Esophagus muscularis mucosa (tissue), 4 donors: ENCODE data around the gene PDE1C. TPM values are rescaled to one million over a fixed set of nuclear protein-coding genes. Genes with fewer than 3 reads are reported as not detected.

Source experiments
- DNase-seq: peaks from one replicate; pipeline ENCODE4 v3.0.0-alpha.2; 2017; ENCODE audit errors: extremely low spot score
- H3K27ac ChIP-seq, 4 donors: fragments of 200-600 bp; sonication (generic); replicated peaks in 1 of 4; 1 replicate in 3 of 4; 2 replicates in 1 of 4; pipeline ENCODE4 v1.5.1; 2016 to 2019; ENCODE audit warnings: mild to moderate bottlenecking in 1 of 4
- H3K27me3 ChIP-seq, 4 donors: fragments of 200-600 bp; sonication (generic); one replicate each; pipeline versions ENCODE4 v1.5.1 to v1.6.0; 2016 to 2019
- H3K36me3 ChIP-seq, 4 donors: fragments of 200-600 bp; sonication (generic); one replicate each; pipeline ENCODE4 v1.5.1; 2016 to 2019
- H3K4me1 ChIP-seq, 4 donors: fragments of 200-600 bp; sonication (generic); one replicate each; pipeline ENCODE4 v1.5.1; 2016 to 2019
- H3K4me3 ChIP-seq, 4 donors: fragments of 200-600 bp; sonication (generic); 1 replicate in 2 of 4; 2 replicates in 2 of 4; pipeline ENCODE4 v1.5.1; 2016 to 2019; ENCODE audit warnings: mild to moderate bottlenecking in 4 of 4, moderate library complexity in 1 of 4
- H3K9me3 ChIP-seq, 4 donors: fragments of 200-600 bp; sonication (generic); 1 replicate in 3 of 4; 2 replicates in 1 of 4; pipeline ENCODE4 v1.5.1; 2016 to 2019
- CTCF ChIP-seq, 3 experiments: fragments of 200-600 bp in 2 of 3; fragments of 450-650 bp in 1 of 3; sonication (generic) in 2 of 3; IDR thresholded peaks; one replicate each; pipeline ENCODE4 v1.5.1; 2017 to 2019; ENCODE audit warnings: antibody characterized with exemption in 3 of 3, mild to moderate bottlenecking in 2 of 3, moderate library complexity in 1 of 3
- EP300 ChIP-seq: sonication (generic); formaldehyde crosslinking; IDR thresholded peaks from one replicate; pipeline ENCODE4 v1.6.1; 2017; ENCODE audit warnings: antibody characterized with exemption
- POLR2A ChIP-seq: fragments of 450-650 bp; IDR thresholded peaks from one replicate; pipeline ENCODE4 v1.6.1; 2017; ENCODE audit warnings: antibody characterized with exemption, moderate library complexity, mild to moderate bottlenecking, low read depth
- POLR2AphosphoS5 ChIP-seq, 2 donors: sonication (generic); formaldehyde crosslinking; IDR thresholded peaks; one replicate each; pipeline ENCODE4 v1.6.1; 2017; ENCODE audit warnings: antibody characterized with exemption in 2 of 2
- WGBS: methylation state at CpG from one replicate; pipeline ENCODE4 v1.1.5; 2018; 5-methylcytosine and 5-hydroxymethylcytosine counted together
- intact Hi-C: fragments of 100-400 bp; cut with DNase I; formaldehyde crosslinking; loops from one replicate; pipeline ENCODE4 v1.15.1; 2023
- total RNA-seq, 4 donors: library from RNA; depleted of rRNA; stranded (reverse); fragments of >200 nt; gene quantifications; one replicate each; pipeline versions ENCODE4 v1.1.0 to v1.2.1, GENCODE V29; 2016

Gene PDE1C
- total RNA-seq, 4 donors from 2014 or later, result 13.3 to 25.5 (median 17.3) TPM

DNA sequence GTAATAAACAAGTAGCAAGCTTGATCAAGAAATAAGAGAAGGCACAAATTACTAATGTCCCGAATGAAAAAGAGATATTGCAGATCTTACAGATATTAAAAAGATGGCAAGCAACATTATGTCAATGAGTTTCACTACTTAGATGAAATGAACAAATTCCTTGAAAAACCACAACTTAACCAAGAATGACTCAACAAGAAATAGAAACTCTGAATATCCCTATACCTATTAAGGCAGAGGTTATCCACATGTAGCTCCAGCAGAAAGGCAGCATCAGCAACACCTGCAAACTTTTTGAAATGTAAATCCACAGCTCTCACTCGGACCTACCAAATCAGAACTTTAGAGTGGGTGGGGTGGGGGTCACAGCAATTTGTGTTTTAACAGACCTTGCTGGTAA, 33.6 kb downstream of the PDE1C start:
- no peak for DNase-seq
- intact Hi-C loops, result no loop called here
- Histone ChIP-seq H3K4me1 (peaks cover 8 to 18% (median 15%) of the 10 kb centered on the region in 4 donors), H3K9me3 (no peaks in the 10 kb centered on the region), H3K4me3 (no peak overlapping the region), H3K36me3 (no peaks in the 10 kb centered on the region), H3K27ac (no peak overlapping the region), H3K27me3 (no peaks in the 10 kb centered on the region)
- 65% methylated on average over 2 of the region's 2 CpGs for WGBS
- TF ChIP-seq POLR2AphosphoS5 (IDR thresholded peaks at IDR 0.05) (no peak), POLR2A (no peak), CTCF (IDR thresholded peaks at IDR 0.05) (no peak), EP300 (no peak)

GRCh38 chr7:32034052-32034451, 36.2 kb downstream of the PDE1C start:
- 88% methylated on average over 2 of the region's 2 CpGs for WGBS
- DNase-seq, result no peak
- Histone ChIP-seq H3K27me3 (no peaks in the 10 kb centered on the region), H3K4me1 (peaks cover 0 to 21% (median 4%) of the 10 kb centered on the region in 4 donors), H3K9me3 (no peaks in the 10 kb centered on the region), H3K4me3 (no peak overlapping the region), H3K36me3 (no peaks in the 10 kb centered on the region), H3K27ac (no peak overlapping the region)
- intact Hi-C loops, result no loop called here
- TF ChIP-seq EP300, result no peak
- no peak for TF ChIP-seq CTCF (IDR thresholded peaks at IDR 0.05)
- TF ChIP-seq POLR2AphosphoS5 (IDR thresholded peaks at IDR 0.05), result no peak
- no peak for TF ChIP-seq POLR2A

DNA sequence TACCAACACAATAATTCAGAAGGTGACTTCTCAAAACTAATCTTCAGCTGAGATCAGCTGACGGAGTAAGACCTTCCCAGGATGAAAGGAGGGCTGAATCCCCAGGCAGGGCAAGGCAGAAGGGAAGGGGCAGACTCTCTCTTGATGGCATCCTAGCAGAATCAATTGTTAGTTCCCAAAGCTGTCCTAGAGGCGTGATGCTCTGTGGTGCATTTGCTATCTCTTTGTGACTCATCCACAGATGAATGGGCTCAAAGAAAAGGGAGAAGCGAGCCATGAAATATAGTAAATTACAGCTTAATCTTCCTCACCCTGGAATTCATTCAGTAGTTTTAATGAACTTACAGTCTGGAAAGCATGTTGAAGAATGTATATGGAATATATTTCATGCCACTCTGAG, 37.2 kb downstream of the PDE1C start:
- Histone ChIP-seq H3K4me1 (peaks cover 0 to 21% (median 4%) of the 10 kb centered on the region in 4 donors), H3K27me3 (no peaks in the 10 kb centered on the region), H3K36me3 (no peaks in the 10 kb centered on the region), H3K4me3 (no peak overlapping the region), H3K9me3 (no peaks in the 10 kb centered on the region), H3K27ac (no peak overlapping the region)
- intact Hi-C loops, result no loop called here
- DNase-seq, result no peak
- WGBS, result 91% methylated on average over 3 of the region's 3 CpGs
- TF ChIP-seq CTCF (IDR thresholded peaks at IDR 0.05), result no peak
- TF ChIP-seq POLR2A, result no peak
- no peak for TF ChIP-seq EP300

DNA sequence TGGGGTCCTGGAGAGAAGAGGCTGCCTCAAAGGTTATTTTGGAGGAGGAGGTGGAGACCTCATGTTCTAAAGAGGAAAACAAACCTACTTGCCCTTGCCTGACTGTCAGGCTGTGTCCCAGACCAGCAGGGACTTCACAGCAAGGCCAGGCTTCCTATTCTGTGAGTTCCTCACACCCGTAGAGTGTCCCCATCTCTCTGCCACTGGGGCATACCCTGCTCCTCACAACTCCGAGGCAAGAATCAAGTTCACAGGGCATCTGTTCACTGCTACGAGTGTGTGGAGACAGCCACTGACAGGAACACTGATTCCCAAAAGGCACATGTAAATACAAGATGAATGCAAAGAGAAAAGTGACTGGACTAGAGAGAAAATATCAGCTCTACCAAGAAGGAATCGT, 38.0 kb downstream of the PDE1C start:
- TF ChIP-seq EP300, result no peak
- TF ChIP-seq POLR2AphosphoS5 (IDR thresholded peaks at IDR 0.05), result no peak
- TF ChIP-seq POLR2A, result no peak
- TF ChIP-seq CTCF (IDR thresholded peaks at IDR 0.05), result no peak
- intact Hi-C loops, result no loop called here
- no peaks in the 10 kb centered on the region for H3K36me3 ChIP-seq
- DNase-seq, result no peak
- WGBS, result 89% methylated on average over 4 of the region's 4 CpGs
- H3K27ac ChIP-seq, result no peak overlapping the region
- H3K27me3 ChIP-seq, result no peaks in the 10 kb centered on the region
- H3K9me3 ChIP-seq, result no peaks in the 10 kb centered on the region
- peaks cover 0 to 21% (median 4%) of the 10 kb centered on the region in 4 donors for H3K4me1 ChIP-seq
- no peak overlapping the region for H3K4me3 ChIP-seq

- no peak overlapping the region for H3K27ac ChIP-seq
Observed at GRCh38 chr7:32030904-32031692, 39.1 kb downstream of the PDE1C start.

More at GRCh38 chr7:32030904-32031692, 39.1 kb downstream of the PDE1C start:
- no peak for TF ChIP-seq POLR2A
- no peak for TF ChIP-seq POLR2AphosphoS5 (IDR thresholded peaks at IDR 0.05)
- TF ChIP-seq EP300, result no peak
- no peak for TF ChIP-seq CTCF (IDR thresholded peaks at IDR 0.05)
- no peaks in the 10 kb centered on the region for H3K9me3 ChIP-seq
- H3K4me3 ChIP-seq, result no peak overlapping the region
- no peaks in the 10 kb centered on the region for H3K27me3 ChIP-seq
- intact Hi-C loops, result no loop called here
- H3K4me1 ChIP-seq, result peaks cover 0 to 21% (median 4%) of the 10 kb centered on the region in 4 donors
- WGBS, result 65% methylated on average over 3 of the region's 3 CpGs
- no peaks in the 10 kb centered on the region for H3K36me3 ChIP-seq
- DNase-seq, result no peak
